Measurements from ENCODE around the gene PNMA8B. TPM values are rescaled to one million over a fixed set of nuclear protein-coding genes. Genes with fewer than 3 reads are reported as not detected.

Gene PNMA8B
- total and polyA plus RNA-seq, 2 donors: 4.4 to 4.7 TPM

DNA sequence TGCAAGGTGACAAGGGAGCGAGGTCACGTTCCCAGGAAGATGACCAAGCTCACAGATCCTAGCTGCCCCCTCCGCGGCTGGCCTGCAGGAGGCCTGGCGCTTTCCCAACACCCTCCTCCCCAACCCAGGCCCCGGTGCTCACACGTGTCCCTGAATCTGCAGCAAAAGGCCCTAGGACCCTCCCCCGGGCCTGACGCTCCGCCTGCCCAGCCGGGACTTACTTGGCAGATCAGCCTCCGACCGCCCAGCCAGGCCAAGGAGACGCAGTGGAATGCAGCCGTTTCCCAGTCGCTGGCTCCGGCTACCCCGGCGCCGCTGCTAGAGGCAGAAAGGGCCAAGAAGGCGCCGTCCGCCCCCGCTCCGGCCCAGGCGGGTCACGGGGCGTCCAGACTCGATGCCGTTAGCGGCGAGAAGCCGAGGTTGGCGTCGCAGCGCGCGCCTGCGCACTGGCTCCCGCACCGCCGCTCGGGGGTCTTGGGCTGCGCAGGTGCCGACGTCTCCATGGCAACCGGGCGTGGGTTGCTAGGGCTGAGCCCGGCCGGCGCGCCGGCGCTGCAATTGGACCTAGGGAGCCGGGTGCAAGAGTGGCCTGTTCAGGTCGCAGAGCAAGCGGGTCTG lies 24.4 kb downstream of the PNMA8B start, which contains the start of gene PNMA8A:
Gene PNMA8A, minus strand, starts transcription at position 448 of the 618 bp plus-strand sequence. CDS start 528 bp downstream, outside the sequence.
- DNase-seq (ENCODE audit: low read depth in 6 of 9, low spot score in 9 of 9): peak in 5 of 9 donors; percentile 6 to 83 (median 60)
- Histone ChIP-seq H3K36me3 (ENCODE audit: control insufficient read depth in 2 of 2, insufficient read depth in 2 of 2, low read length in 1 of 2) (no peaks in the 10 kb centered on the region), H3K9me3 (ENCODE audit: control insufficient read depth in 2 of 2, insufficient read depth in 1 of 2, low read length in 1 of 2) (no peaks in the 10 kb centered on the region), H3K4me1 (ENCODE audit: control insufficient read depth in 2 of 2, insufficient read depth in 2 of 2, low read length in 2 of 2) (peaks cover 2 to 8% of the 10 kb centered on the region in 2 donors), H3K27ac (ENCODE audit: low read depth in 1 of 2, low read length in 1 of 2) (peak within 1 kb of the TSS; percentile 25 to 66), H3K27me3 (ENCODE audit: control insufficient read depth in 2 of 2, insufficient read depth in 1 of 2, low read length in 1 of 2) (peaks cover 4 to 50% of the 10 kb centered on the region in 2 donors), H3K4me3 (ENCODE audit: low read length in 2 of 2) (peak within 1 kb of the TSS; percentile 40 to 47)
- WGBS: 4% methylated on average over 57 of the region's 57 CpGs

DNA sequence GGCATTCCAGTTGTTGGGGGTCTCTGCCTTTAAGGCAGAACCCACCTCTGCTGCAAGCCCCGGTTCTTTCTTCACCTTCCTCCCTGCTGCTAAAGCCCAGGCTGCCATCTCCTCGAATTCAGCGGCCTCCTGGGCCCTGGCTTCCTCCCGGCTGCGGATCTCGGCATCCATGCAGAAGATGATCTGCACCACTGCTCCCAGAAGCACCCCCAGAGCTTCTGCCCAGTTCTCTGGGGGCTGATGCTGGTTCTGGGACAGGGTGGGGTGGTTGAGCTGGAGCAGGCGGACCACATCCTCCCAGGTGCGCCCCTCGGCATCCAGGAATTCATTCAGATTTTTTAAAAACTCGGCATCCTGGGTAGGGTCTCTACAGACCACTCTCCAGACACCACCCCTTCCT lies 25.3 kb downstream of the PNMA8B start:
- Histone ChIP-seq H3K27me3 (ENCODE audit: control insufficient read depth in 2 of 2, insufficient read depth in 1 of 2, low read length in 1 of 2) (peaks cover 4 to 48% of the 10 kb centered on the region in 2 donors), H3K4me1 (ENCODE audit: control insufficient read depth in 2 of 2, insufficient read depth in 2 of 2, low read length in 2 of 2) (peaks cover 2 to 8% of the 10 kb centered on the region in 2 donors), H3K27ac (ENCODE audit: low read depth in 1 of 2, low read length in 1 of 2) (no peak overlapping the region), H3K9me3 (ENCODE audit: control insufficient read depth in 2 of 2, insufficient read depth in 1 of 2, low read length in 1 of 2) (no peaks in the 10 kb centered on the region), H3K36me3 (ENCODE audit: control insufficient read depth in 2 of 2, insufficient read depth in 2 of 2, low read length in 1 of 2) (no peaks in the 10 kb centered on the region), H3K4me3 (ENCODE audit: low read length in 2 of 2) (no peak overlapping the region)
- 85% methylated on average over 10 of the region's 10 CpGs for WGBS
- DNase-seq (ENCODE audit: low read depth in 6 of 9, low spot score in 9 of 9): no peak

DNA sequence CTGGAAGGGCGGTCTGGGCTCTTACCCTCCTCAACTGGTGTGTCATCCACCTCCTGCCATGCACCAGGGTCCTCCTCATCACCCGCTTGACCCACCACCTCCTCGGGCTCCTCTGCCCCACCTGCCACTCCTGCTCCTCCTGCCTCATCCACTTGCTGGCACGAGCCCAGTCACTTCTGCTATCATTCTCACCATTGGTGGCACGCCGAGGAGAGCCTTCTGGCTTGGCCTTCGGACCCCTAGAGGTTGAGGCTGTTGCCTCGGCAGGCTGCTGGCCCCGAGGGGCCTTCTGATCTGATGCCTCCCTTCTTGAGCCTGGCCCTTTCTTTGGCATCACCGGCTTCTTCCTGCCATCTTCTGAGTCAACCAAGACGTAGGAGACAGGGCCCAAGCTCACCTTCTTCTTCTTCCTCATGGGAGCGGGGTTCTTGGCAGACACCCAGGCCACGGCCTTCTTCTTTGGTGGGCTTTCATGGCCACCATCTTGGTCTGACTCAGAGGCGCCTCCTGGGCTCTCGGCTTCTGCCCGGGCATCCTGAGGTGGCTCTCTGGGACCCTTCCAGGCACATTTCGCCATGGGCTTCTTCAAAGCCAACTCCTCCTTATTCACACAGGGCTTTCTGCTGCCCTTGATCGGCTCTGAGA lies 26.0 kb downstream of the PNMA8B start:
- Histone ChIP-seq H3K4me3 (ENCODE audit: low read length in 2 of 2) (no peak overlapping the region), H3K4me1 (ENCODE audit: control insufficient read depth in 2 of 2, insufficient read depth in 2 of 2, low read length in 2 of 2) (peaks cover 2 to 8% of the 10 kb centered on the region in 2 donors), H3K9me3 (ENCODE audit: control insufficient read depth in 2 of 2, insufficient read depth in 1 of 2, low read length in 1 of 2) (no peaks in the 10 kb centered on the region), H3K36me3 (ENCODE audit: control insufficient read depth in 2 of 2, insufficient read depth in 2 of 2, low read length in 1 of 2) (no peaks in the 10 kb centered on the region), H3K27me3 (ENCODE audit: control insufficient read depth in 2 of 2, insufficient read depth in 1 of 2, low read length in 1 of 2) (peaks cover 4 to 44% of the 10 kb centered on the region in 2 donors), H3K27ac (ENCODE audit: low read depth in 1 of 2, low read length in 1 of 2) (no peak overlapping the region)
- WGBS: 97% methylated on average over 18 of the region's 18 CpGs
- DNase-seq (ENCODE audit: low read depth in 6 of 9, low spot score in 9 of 9): no peak

DNA sequence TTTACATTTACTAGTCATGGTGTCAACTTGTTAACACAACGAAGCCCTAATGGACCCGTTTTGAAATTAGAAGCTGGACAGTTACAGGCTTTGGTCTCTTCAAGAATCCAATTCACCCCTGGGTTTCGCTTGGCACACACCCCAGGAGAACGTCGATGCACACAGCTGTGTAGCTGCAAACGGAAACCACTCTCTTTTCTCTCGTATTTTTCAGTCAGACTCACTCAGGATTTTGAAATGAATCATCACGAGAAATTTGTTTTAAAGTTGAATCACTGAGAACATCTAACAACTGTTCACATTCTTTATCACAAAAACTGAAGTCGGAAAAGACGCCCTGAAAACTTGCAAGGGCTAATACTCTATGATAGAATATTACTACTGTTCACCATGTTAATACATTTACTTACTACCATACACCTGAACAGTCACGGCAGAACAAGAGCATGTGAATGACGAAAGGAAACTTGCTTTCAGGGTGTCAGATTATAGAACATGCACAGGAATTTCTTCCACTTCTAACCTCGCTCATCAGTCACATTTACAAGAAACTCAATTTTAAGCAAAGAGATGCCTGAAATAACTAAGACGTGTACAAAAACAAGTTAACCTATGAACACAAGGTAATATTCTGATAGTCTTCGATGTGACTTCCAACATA lies 29.0 kb downstream of the PNMA8B start:
- H3K4me1 ChIP-seq (ENCODE audit: control insufficient read depth in 2 of 2, insufficient read depth in 2 of 2, low read length in 2 of 2): peaks cover under 1 to 5% of the 10 kb centered on the region in 2 donors
- no peaks in the 10 kb centered on the region for H3K9me3 ChIP-seq (ENCODE audit: control insufficient read depth in 2 of 2, insufficient read depth in 1 of 2, low read length in 1 of 2)
- no peak overlapping the region for H3K4me3 ChIP-seq (ENCODE audit: low read length in 2 of 2)
- no peak for DNase-seq (ENCODE audit: low read depth in 6 of 9, low spot score in 9 of 9)
- H3K36me3 ChIP-seq (ENCODE audit: control insufficient read depth in 2 of 2, insufficient read depth in 2 of 2, low read length in 1 of 2): no peaks in the 10 kb centered on the region
- H3K27ac ChIP-seq (ENCODE audit: low read depth in 1 of 2, low read length in 1 of 2): peak overlapping the region in 1 of 2 donors; percentile 57
- peaks cover under 1 to 19% of the 10 kb centered on the region in 2 donors for H3K27me3 ChIP-seq (ENCODE audit: control insufficient read depth in 2 of 2, insufficient read depth in 1 of 2, low read length in 1 of 2)
- WGBS: 91% methylated on average over 15 of the region's 15 CpGs

DNA sequence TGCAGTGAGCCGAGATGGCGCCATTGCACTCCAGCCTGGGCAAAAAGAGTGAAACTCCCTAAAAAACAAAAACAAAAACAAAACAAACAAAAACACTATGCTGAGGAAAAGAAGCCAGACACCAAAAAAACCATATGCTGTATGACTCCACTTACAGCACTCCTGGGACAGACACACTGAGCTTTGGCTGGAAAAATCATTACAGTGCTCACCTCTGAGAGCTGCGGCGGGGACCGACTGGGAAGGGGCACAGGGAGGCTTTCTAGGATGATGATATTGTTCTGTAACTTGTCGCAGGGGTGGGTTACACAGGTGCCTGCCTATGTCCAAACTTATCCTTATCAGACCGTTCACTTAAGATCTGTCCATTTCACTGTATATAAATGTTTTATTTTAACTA lies 32.2 kb downstream of the PNMA8B start:
- no peaks in the 10 kb centered on the region for H3K4me1 ChIP-seq (ENCODE audit: control insufficient read depth in 2 of 2, insufficient read depth in 2 of 2, low read length in 2 of 2)
- DNase-seq (ENCODE audit: low read depth in 6 of 9, low spot score in 9 of 9): no peak
- no peaks in the 10 kb centered on the region for H3K9me3 ChIP-seq (ENCODE audit: control insufficient read depth in 2 of 2, insufficient read depth in 1 of 2, low read length in 1 of 2)
- 98% methylated on average over 7 of the region's 7 CpGs for WGBS
- no peaks in the 10 kb centered on the region for H3K27me3 ChIP-seq (ENCODE audit: control insufficient read depth in 2 of 2, insufficient read depth in 1 of 2, low read length in 1 of 2)
- H3K36me3 ChIP-seq (ENCODE audit: control insufficient read depth in 2 of 2, insufficient read depth in 2 of 2, low read length in 1 of 2): no peaks in the 10 kb centered on the region
- H3K27ac ChIP-seq (ENCODE audit: low read depth in 1 of 2, low read length in 1 of 2): no peak overlapping the region
- no peak overlapping the region for H3K4me3 ChIP-seq (ENCODE audit: low read length in 2 of 2)

DNA sequence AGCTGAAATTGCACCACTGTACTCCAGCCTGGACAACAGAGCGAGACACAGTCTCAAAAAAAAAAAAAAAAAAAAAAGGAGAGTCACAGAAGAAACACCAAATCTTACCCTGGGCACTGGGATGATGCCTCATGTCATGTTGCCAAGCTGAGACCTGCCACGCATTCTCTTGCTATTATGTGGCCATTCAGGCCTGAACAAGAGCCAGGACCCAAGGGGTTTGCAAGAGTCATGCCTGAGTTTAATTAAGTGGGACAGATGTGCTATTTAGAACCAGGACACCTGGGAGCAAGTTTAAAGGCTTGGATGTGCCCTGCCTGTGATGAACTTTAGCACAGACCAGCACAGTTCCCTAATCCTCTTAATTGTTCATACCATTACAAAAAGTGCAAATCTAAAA lies 34.1 kb downstream of the PNMA8B start:
- Histone ChIP-seq H3K4me3 (ENCODE audit: low read length in 2 of 2) (no peak overlapping the region), H3K4me1 (ENCODE audit: control insufficient read depth in 2 of 2, insufficient read depth in 2 of 2, low read length in 2 of 2) (no peaks in the 10 kb centered on the region), H3K9me3 (ENCODE audit: control insufficient read depth in 2 of 2, insufficient read depth in 1 of 2, low read length in 1 of 2) (no peaks in the 10 kb centered on the region), H3K27ac (ENCODE audit: low read depth in 1 of 2, low read length in 1 of 2) (no peak overlapping the region), H3K36me3 (ENCODE audit: control insufficient read depth in 2 of 2, insufficient read depth in 2 of 2, low read length in 1 of 2) (no peaks in the 10 kb centered on the region), H3K27me3 (ENCODE audit: control insufficient read depth in 2 of 2, insufficient read depth in 1 of 2, low read length in 1 of 2) (no peaks in the 10 kb centered on the region)
- WGBS: 95% methylated on average over 2 of the region's 2 CpGs
- DNase-seq (ENCODE audit: low read depth in 6 of 9, low spot score in 9 of 9): no peak

DNA sequence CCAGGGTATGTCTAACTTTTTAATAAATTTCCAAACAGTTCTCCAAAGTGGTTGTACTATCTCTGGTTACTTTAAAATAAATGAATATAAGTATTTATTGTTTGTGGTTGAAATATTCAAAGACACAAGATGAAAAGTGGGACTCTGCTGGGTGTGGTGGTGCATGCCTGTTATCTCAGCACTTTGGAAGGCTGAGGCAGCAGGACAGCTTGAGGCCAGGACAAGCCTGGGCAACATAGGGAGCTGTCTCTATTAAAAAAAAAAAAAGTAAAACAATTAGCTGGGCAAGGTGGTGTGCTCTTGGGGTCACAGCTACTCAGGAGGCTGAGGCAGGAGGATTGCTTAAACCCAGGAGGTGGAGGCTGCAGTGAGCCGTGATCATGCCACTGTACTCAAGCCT lies 34.7 kb downstream of the PNMA8B start:
- DNase-seq (ENCODE audit: low read depth in 6 of 9, low spot score in 9 of 9): no peak
- Histone ChIP-seq H3K27me3 (ENCODE audit: control insufficient read depth in 2 of 2, insufficient read depth in 1 of 2, low read length in 1 of 2) (no peaks in the 10 kb centered on the region), H3K36me3 (ENCODE audit: control insufficient read depth in 2 of 2, insufficient read depth in 2 of 2, low read length in 1 of 2) (no peaks in the 10 kb centered on the region), H3K9me3 (ENCODE audit: control insufficient read depth in 2 of 2, insufficient read depth in 1 of 2, low read length in 1 of 2) (no peaks in the 10 kb centered on the region), H3K4me3 (ENCODE audit: low read length in 2 of 2) (no peak overlapping the region), H3K4me1 (ENCODE audit: control insufficient read depth in 2 of 2, insufficient read depth in 2 of 2, low read length in 2 of 2) (no peaks in the 10 kb centered on the region), H3K27ac (ENCODE audit: low read depth in 1 of 2, low read length in 1 of 2) (no peak overlapping the region)
- 100% methylated on average over 1 of the region's 1 CpG for WGBS

DNA sequence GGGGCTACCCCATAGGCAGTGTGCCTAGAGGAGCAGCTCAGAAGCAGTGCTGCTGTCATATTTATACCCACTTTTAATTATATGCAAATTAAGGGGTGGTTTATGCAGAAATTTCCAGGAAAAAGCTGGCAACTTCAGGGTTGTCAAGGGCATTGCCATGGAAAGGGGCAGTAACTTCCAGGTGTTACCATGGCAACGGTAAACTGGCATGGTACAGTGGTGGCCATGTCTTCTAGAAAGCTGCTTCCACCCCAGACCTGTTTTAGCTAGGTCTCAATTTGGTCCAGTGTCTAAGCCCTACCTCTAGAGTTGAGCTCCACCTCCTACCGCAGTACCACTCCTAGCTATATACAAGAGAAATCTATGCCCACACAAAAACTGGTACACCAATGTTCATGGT lies 35.6 kb downstream of the PNMA8B start:
- 94% methylated on average over 2 of the region's 2 CpGs for WGBS
- H3K27me3 ChIP-seq (ENCODE audit: control insufficient read depth in 2 of 2, insufficient read depth in 1 of 2, low read length in 1 of 2): no peaks in the 10 kb centered on the region
- H3K9me3 ChIP-seq (ENCODE audit: control insufficient read depth in 2 of 2, insufficient read depth in 1 of 2, low read length in 1 of 2): no peaks in the 10 kb centered on the region

DNA sequence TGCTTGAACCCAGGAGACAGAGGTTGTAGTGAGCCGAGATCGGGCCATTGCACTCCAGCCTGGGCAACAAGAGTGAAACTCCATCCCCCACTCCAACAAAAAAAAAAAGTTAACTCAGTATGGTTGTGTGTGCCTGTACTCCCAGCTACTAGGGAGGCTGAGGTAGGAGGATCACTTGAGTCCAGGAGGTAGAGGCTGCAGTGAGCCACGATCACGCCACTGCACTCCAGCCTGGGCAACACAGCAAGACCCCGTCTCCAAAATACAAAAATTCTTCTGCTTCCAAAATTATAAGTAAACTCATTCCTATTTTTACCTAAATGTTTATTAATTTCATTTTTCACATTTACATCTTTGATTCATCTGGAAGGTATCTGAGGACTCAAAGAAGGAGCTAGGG lies 38.7 kb downstream of the PNMA8B start:
- Histone ChIP-seq H3K9me3 (ENCODE audit: control insufficient read depth in 2 of 2, insufficient read depth in 1 of 2, low read length in 1 of 2) (no peaks in the 10 kb centered on the region), H3K27ac (ENCODE audit: low read depth in 1 of 2, low read length in 1 of 2) (no peak overlapping the region), H3K27me3 (ENCODE audit: control insufficient read depth in 2 of 2, insufficient read depth in 1 of 2, low read length in 1 of 2) (no peaks in the 10 kb centered on the region), H3K4me1 (ENCODE audit: control insufficient read depth in 2 of 2, insufficient read depth in 2 of 2, low read length in 2 of 2) (no peaks in the 10 kb centered on the region), H3K4me3 (ENCODE audit: low read length in 2 of 2) (no peak overlapping the region), H3K36me3 (ENCODE audit: control insufficient read depth in 2 of 2, insufficient read depth in 2 of 2, low read length in 1 of 2) (no peaks in the 10 kb centered on the region)
- WGBS: 94% methylated on average over 5 of the region's 5 CpGs
- DNase-seq (ENCODE audit: low read depth in 6 of 9, low spot score in 9 of 9): no peak

More for the DNA sequence above, 35.6 kb downstream of the PNMA8B start:
- DNase-seq (ENCODE audit: low read depth in 6 of 9, low spot score in 9 of 9): no peak
- no peaks in the 10 kb centered on the region for H3K36me3 ChIP-seq (ENCODE audit: control insufficient read depth in 2 of 2, insufficient read depth in 2 of 2, low read length in 1 of 2)
- H3K4me1 ChIP-seq (ENCODE audit: control insufficient read depth in 2 of 2, insufficient read depth in 2 of 2, low read length in 2 of 2): no peaks in the 10 kb centered on the region
- H3K27ac ChIP-seq (ENCODE audit: low read depth in 1 of 2, low read length in 1 of 2): no peak overlapping the region
- H3K4me3 ChIP-seq (ENCODE audit: low read length in 2 of 2): no peak overlapping the region

Data from thymus (tissue), 11 donors.